Naive thymus-derived CD8-positive, alpha-beta T cell (primary cell): ENCODE results near the gene MIA2. TPM values are rescaled to one million over a fixed set of nuclear protein-coding genes. Genes with fewer than 3 reads are reported as not detected.
A peak's percentile ranks its signal among the peaks of the same experiment; 100 is the strongest.
"Not testable (repeated sequence)": the region's sequence is repeated elsewhere in the genome, so short reads cannot be mapped to it uniquely, and the experiment has no call there.

Experiments
- ATAC-seq, 2 donors: fragments of 150-1000 bp; cut with Tn5 transposase in 1 of 2; sonication (Bioruptor Pico), chemical (Tn5 transposase) in 1 of 2; 1 replicate in 1 of 2; 2 replicates in 1 of 2; pipeline ENCODE4 v1.10.0; 2021; ENCODE audit warnings: mild to moderate bottlenecking in 2 of 2, moderate library complexity in 2 of 2
- POLR2A ChIA-PET: fragments of 350-600 bp; sonication (Branson Sonifier 250); formaldehyde crosslinking; loops from one replicate; lab custom pipeline; 2021; ENCODE audit warnings: antibody characterized with exemption; lab: Charles Lee
- DNase-seq, 10 donors: peaks; one replicate each; pipeline versions ENCODE4 v3.0.0 to v3.0.0-alpha.2; 2020 to 2022
- H3K27ac Mint-ChIP-seq, 10 donors: one replicate each; pipeline ENCODE4 v1.8.0; 2020 to 2022; ENCODE audit warnings: mild to moderate bottlenecking in 10 of 10, mixed read lengths in 10 of 10, moderate library complexity in 4 of 10, inconsistent platforms in 1 of 10
- H3K27me3 Mint-ChIP-seq, 5 donors: one replicate each; pipeline ENCODE4 v1.8.0; 2021 to 2022; ENCODE audit warnings: mixed read lengths in 5 of 5
- H3K36me3 Mint-ChIP-seq, 3 donors: one replicate each; pipeline ENCODE4 v1.8.0; 2020 to 2022; ENCODE audit warnings: mixed read lengths in 3 of 3, mild to moderate bottlenecking in 2 of 3, inconsistent platforms in 1 of 3
- H3K4me1 Mint-ChIP-seq, 4 donors: one replicate each; pipeline ENCODE4 v1.8.0; 2021 to 2022; ENCODE audit warnings: mixed read lengths in 4 of 4
- H3K4me3 Mint-ChIP-seq, 10 donors: one replicate each; pipeline ENCODE4 v1.8.0; 2020 to 2022; ENCODE audit warnings: mild to moderate bottlenecking in 10 of 10, mixed read lengths in 10 of 10, moderate library complexity in 6 of 10, inconsistent platforms in 1 of 10
- H3K9me3 Mint-ChIP-seq, 9 donors: one replicate each; pipeline ENCODE4 v1.8.0; 2020 to 2022; ENCODE audit warnings: mixed read lengths in 9 of 9, mild to moderate bottlenecking in 3 of 9, inconsistent platforms in 1 of 9, moderate library complexity in 1 of 9
- polyA plus RNA-seq, 3 donors: library from polyadenylated mRNA; unstranded; fragments of 300-500 nt; fragmentation: Illumina TruSeq; gene quantifications; one replicate each; pipeline ENCODE4 v1.2.3, GENCODE V29; 2021
- total RNA-seq, 8 experiments: library from RNA in 2 of 8; stranded (reverse) in 2 of 8; gene quantifications; one replicate each; pipeline ENCODE4 v1.2.3 and lab custom pipeline; 2021 to 2026

MIA2 gene
- total and polyA plus RNA-seq, 5 experiments from 2014 or later = 21.5 to 26.1 (median 23.1) TPM

GRCh38 chr14:39319381-39319780 lies 85.7 kb downstream of the MIA2 start:
- peaks cover 0 to 2% (median 0%) of the 10 kb centered on the region in 4 donors for H3K4me1 Mint-ChIP-seq
- POLR2A ChIA-PET = no interaction called here
- peaks cover 8 to 69% (median 19%) of the 10 kb centered on the region in 3 donors for H3K36me3 Mint-ChIP-seq
- DNase-seq = no peak
- H3K4me3 Mint-ChIP-seq = no peak overlapping the region
- H3K27ac Mint-ChIP-seq = no peak overlapping the region
- ATAC-seq = no peak
- H3K9me3 Mint-ChIP-seq = no peaks in the 10 kb centered on the region
- no peaks in the 10 kb centered on the region for H3K27me3 Mint-ChIP-seq

- Mint-ChIP-seq H3K27ac (peak overlapping the region in 2 of 10 donors; percentile 35 to 36), H3K36me3 (peaks cover 8 to 69% (median 19%) of the 10 kb centered on the region in 3 donors), H3K27me3 (no peaks in the 10 kb centered on the region), H3K9me3 (no peaks in the 10 kb centered on the region), H3K4me1 (peaks cover 0 to 2% (median 0%) of the 10 kb centered on the region in 4 donors), H3K4me3 (no peak overlapping the region)
- DNase-seq (no peak), ATAC-seq (no peak)
- POLR2A ChIA-PET = no interaction called here
Measured at GRCh38 chr14:39320318-39320717, 86.6 kb downstream of the MIA2 start.

- H3K4me1 Mint-ChIP-seq = peaks cover 0 to 2% (median under 1%) of the 10 kb centered on the region in 4 donors
- DNase-seq (no peak), ATAC-seq (no peak)
- H3K36me3 Mint-ChIP-seq = peaks cover 21 to 70% (median 26%) of the 10 kb centered on the region in 3 donors
- H3K4me3 Mint-ChIP-seq = no peak overlapping the region
- H3K27ac Mint-ChIP-seq = peak overlapping the region in 3 of 10 donors; percentile 12 to 69 (median 26)
- no peaks in the 10 kb centered on the region for H3K9me3 Mint-ChIP-seq
- no peaks in the 10 kb centered on the region for H3K27me3 Mint-ChIP-seq
- POLR2A ChIA-PET = no interaction called here
Measured at GRCh38 chr14:39322807-39323206, 89.1 kb downstream of the MIA2 start.

- Mint-ChIP-seq H3K4me1 (peaks cover 4 to 12% (median 8%) of the 10 kb centered on the region in 4 donors), H3K27ac (no peak overlapping the region), H3K36me3 (peaks cover 25 to 73% (median 39%) of the 10 kb centered on the region in 3 donors), H3K9me3 (no peaks in the 10 kb centered on the region), H3K4me3 (no peak overlapping the region), H3K27me3 (no peaks in the 10 kb centered on the region)
- DNase-seq (no peak), ATAC-seq (no peak)
- POLR2A ChIA-PET = no interaction called here
Measured at GRCh38 chr14:39324097-39324496, 90.4 kb downstream of the MIA2 start.

- Mint-ChIP-seq H3K27me3 (no peaks in the 10 kb centered on the region), H3K9me3 (peaks cover 0 to 3% (median 0%) of the 10 kb centered on the region in 9 donors), H3K4me3 (no peak overlapping the region), H3K36me3 (peaks cover 10 to 60% (median 27%) of the 10 kb centered on the region in 3 donors), H3K27ac (peak overlapping the region in 1 of 10 donors; percentile 22), H3K4me1 (peaks cover 7 to 17% (median 12%) of the 10 kb centered on the region in 4 donors)
- ATAC-seq (no peak), DNase-seq (no peak)
- POLR2A ChIA-PET = no interaction called here
Measured at GRCh38 chr14:39339003-39339402, 105.3 kb downstream of the MIA2 start.

GRCh38 chr14:39341126-39341525 lies 107.4 kb downstream of the MIA2 start:
- Mint-ChIP-seq H3K36me3 (peaks cover 10 to 63% (median 25%) of the 10 kb centered on the region in 3 donors), H3K4me1 (peaks cover 5 to 17% (median 12%) of the 10 kb centered on the region in 4 donors), H3K27ac (peak overlapping the region in 2 of 10 donors; percentile 3 to 5)
- H3K9me3 Mint-ChIP-seq, ATAC-seq, POLR2A ChIA-PET, H3K4me3 Mint-ChIP-seq, DNase-seq, H3K27me3 Mint-ChIP-seq: not testable (repeated sequence)

- POLR2A ChIA-PET = interaction anchor here (1.0 kb wide), 1 partner anchor 18 kb away, joined by 4 read pairs; no protein-coding TSS in a partner anchor
- DNase-seq (peak in 1 of 10 donors; percentile 2), ATAC-seq (no peak)
- H3K4me3 Mint-ChIP-seq = no peak overlapping the region
- H3K4me1 Mint-ChIP-seq = peaks cover 5 to 17% (median 12%) of the 10 kb centered on the region in 4 donors
- H3K36me3 Mint-ChIP-seq = peaks cover 10 to 67% (median 20%) of the 10 kb centered on the region in 3 donors
- peak overlapping the region in 2 of 10 donors; percentile 19 to 40 for H3K27ac Mint-ChIP-seq
- peaks cover 0 to 3% (median 0%) of the 10 kb centered on the region in 9 donors for H3K9me3 Mint-ChIP-seq
- H3K27me3 Mint-ChIP-seq = no peaks in the 10 kb centered on the region
Measured at GRCh38 chr14:39342768-39343167, 109.1 kb downstream of the MIA2 start.

GRCh38 chr14:39343614-39344013 lies 109.9 kb downstream of the MIA2 start:
- H3K4me1 Mint-ChIP-seq = peaks cover 5 to 14% (median 12%) of the 10 kb centered on the region in 4 donors
- peak overlapping the region in 2 of 10 donors; percentile 46 to 49 for H3K27ac Mint-ChIP-seq
- H3K27me3 Mint-ChIP-seq = no peaks in the 10 kb centered on the region
- DNase-seq = no peak
- POLR2A ChIA-PET = interaction anchor here (1.0 kb wide), 1 partner anchor 18 kb away, joined by 4 read pairs; no protein-coding TSS in a partner anchor
- no peak for ATAC-seq
- peaks cover 10 to 69% (median 23%) of the 10 kb centered on the region in 3 donors for H3K36me3 Mint-ChIP-seq
- H3K4me3 Mint-ChIP-seq = no peak overlapping the region
- peaks cover 0 to 3% (median 0%) of the 10 kb centered on the region in 9 donors for H3K9me3 Mint-ChIP-seq

- peaks cover 26 to 77% (median 53%) of the 10 kb centered on the region in 3 donors for H3K36me3 Mint-ChIP-seq
- DNase-seq (no peak), ATAC-seq (no peak)
- POLR2A ChIA-PET = no interaction called here
- H3K9me3 Mint-ChIP-seq = peaks cover 0 to 20% (median 10%) of the 10 kb centered on the region in 9 donors
- H3K27ac Mint-ChIP-seq = no peak overlapping the region
- H3K27me3 Mint-ChIP-seq = no peaks in the 10 kb centered on the region
- H3K4me3 Mint-ChIP-seq = no peak overlapping the region
- peaks cover 0 to 3% (median 0%) of the 10 kb centered on the region in 4 donors for H3K4me1 Mint-ChIP-seq
Measured at GRCh38 chr14:39350866-39351265, 117.2 kb downstream of the MIA2 start.

GRCh38 chr14:39351708-39352107 lies 118.0 kb downstream of the MIA2 start:
- Mint-ChIP-seq H3K4me3 (no peak overlapping the region), H3K36me3 (peaks cover 26 to 78% (median 60%) of the 10 kb centered on the region in 3 donors), H3K27ac (no peak overlapping the region), H3K27me3 (no peaks in the 10 kb centered on the region), H3K9me3 (peaks cover 0 to 22% (median 10%) of the 10 kb centered on the region in 9 donors), H3K4me1 (peaks cover 0 to 7% (median 3%) of the 10 kb centered on the region in 4 donors)
- DNase-seq (no peak), ATAC-seq (no peak)
- POLR2A ChIA-PET = no interaction called here

- H3K27me3 Mint-ChIP-seq, DNase-seq, H3K4me3 Mint-ChIP-seq, H3K27ac Mint-ChIP-seq, ATAC-seq, POLR2A ChIA-PET: not testable (repeated sequence)
- Mint-ChIP-seq H3K36me3 (peaks cover 28 to 93% (median 84%) of the 10 kb centered on the region in 3 donors), H3K9me3 (peaks cover 1 to 50% (median 26%) of the 10 kb centered on the region in 9 donors), H3K4me1 (peaks cover 0 to 23% (median 8%) of the 10 kb centered on the region in 4 donors)
Measured at GRCh38 chr14:39359069-39359468, 125.4 kb downstream of the MIA2 start.

GRCh38 chr14:39360316-39360715 lies 126.6 kb downstream of the MIA2 start:
- Mint-ChIP-seq H3K4me3 (no peak overlapping the region), H3K36me3 (peaks cover 36 to 96% (median 91%) of the 10 kb centered on the region in 3 donors), H3K27me3 (no peaks in the 10 kb centered on the region), H3K27ac (no peak overlapping the region), H3K4me1 (peaks cover 0 to 23% (median 8%) of the 10 kb centered on the region in 4 donors), H3K9me3 (peaks cover 1 to 60% (median 35%) of the 10 kb centered on the region in 9 donors)
- POLR2A ChIA-PET = no interaction called here
- ATAC-seq (no peak), DNase-seq (no peak)

- H3K27ac Mint-ChIP-seq = peak overlapping the region in 1 of 10 donors; percentile 7
- H3K4me3 Mint-ChIP-seq, ATAC-seq, POLR2A ChIA-PET, DNase-seq, H3K27me3 Mint-ChIP-seq: not testable (repeated sequence)
- peaks cover 4 to 65% (median 38%) of the 10 kb centered on the region in 9 donors for H3K9me3 Mint-ChIP-seq
- H3K36me3 Mint-ChIP-seq = peaks cover 43 to 92% (median 89%) of the 10 kb centered on the region in 3 donors
- H3K4me1 Mint-ChIP-seq = peaks cover 0 to 16% (median 7%) of the 10 kb centered on the region in 4 donors
Measured at GRCh38 chr14:39361556-39361955, 127.8 kb downstream of the MIA2 start.
